Activated naive CD4-positive, alpha-beta T cell treated with anti-CD3 and anti-CD28 coated beads, Interleukin-2, amount 50 U/mL, for 72 hours (primary cell): ENCODE measurements around the gene KIF17. TPM values are rescaled to one million over a fixed set of nuclear protein-coding genes. Genes with fewer than 3 reads are reported as not detected.

Source experiments
- ATAC-seq, 2 donors: fragments of 150-1000 bp; cut with Tn5 transposase; 2 replicates each; pipeline ENCODE4 v1.10.0; 2021; ENCODE audit warnings: mild to moderate bottlenecking in 2 of 2, moderate library complexity in 2 of 2
- DNase-seq, 2 donors: peaks; one replicate each; pipeline ENCODE4 v3.0.0; 2021 to 2022; ENCODE audit warnings: low spot score in 2 of 2
- H3K27ac Mint-ChIP-seq, 2 donors: one replicate each; pipeline ENCODE4 v1.8.0; 2022; ENCODE audit warnings: mild to moderate bottlenecking in 2 of 2, mixed read lengths in 2 of 2
- H3K36me3 Mint-ChIP-seq, 2 donors: one replicate each; pipeline ENCODE4 v1.8.0; 2022; ENCODE audit warnings: mixed read lengths in 2 of 2
- H3K9me3 Mint-ChIP-seq, 2 donors: one replicate each; pipeline ENCODE4 v1.8.0; 2022; ENCODE audit warnings: mixed read lengths in 2 of 2
- total RNA-seq, 2 donors: library from RNA; stranded (reverse); gene quantifications; one replicate each; pipeline ENCODE4 v1.2.3, GENCODE V29; 2022

Gene KIF17
- total RNA-seq, 2 donors from 2014 or later = 0.18 to 1.0 TPM

- ATAC-seq (no peak), DNase-seq (no peak)
- no peaks in the 10 kb centered on the region for H3K9me3 Mint-ChIP-seq
- no peaks in the 10 kb centered on the region for H3K36me3 Mint-ChIP-seq
- no peak overlapping the region for H3K27ac Mint-ChIP-seq
Measured at GRCh38 chr1:20703124-20703756, 14.6 kb downstream of the KIF17 start.

GRCh38 chr1:20702416-20702815, 15.4 kb downstream of the KIF17 start:
- Mint-ChIP-seq H3K36me3 (no peaks in the 10 kb centered on the region), H3K9me3 (no peaks in the 10 kb centered on the region), H3K27ac (no peak overlapping the region)
- DNase-seq (no peak), ATAC-seq (no peak)

- no peaks in the 10 kb centered on the region for H3K9me3 Mint-ChIP-seq
- ATAC-seq (no peak), DNase-seq (no peak)
- no peak overlapping the region for H3K27ac Mint-ChIP-seq
- no peaks in the 10 kb centered on the region for H3K36me3 Mint-ChIP-seq
Measured at GRCh38 chr1:20701847-20702246, 16.0 kb downstream of the KIF17 start.

- DNase-seq = no peak
- Mint-ChIP-seq H3K27ac (no peak overlapping the region), H3K9me3 (no peaks in the 10 kb centered on the region), H3K36me3 (no peaks in the 10 kb centered on the region)
- no peak for ATAC-seq
Measured at GRCh38 chr1:20701446-20701845, 16.4 kb downstream of the KIF17 start.

- Mint-ChIP-seq H3K9me3 (no peaks in the 10 kb centered on the region), H3K27ac (no peak overlapping the region), H3K36me3 (no peaks in the 10 kb centered on the region)
- DNase-seq (no peak), ATAC-seq (no peak)
Measured at GRCh38 chr1:20700636-20701215, 17.1 kb downstream of the KIF17 start.

GRCh38 chr1:20699558-20699957, 18.2 kb downstream of the KIF17 start:
- Mint-ChIP-seq H3K36me3 (no peaks in the 10 kb centered on the region), H3K9me3 (no peaks in the 10 kb centered on the region), H3K27ac (no peak overlapping the region)
- ATAC-seq (no peak), DNase-seq (no peak)

GRCh38 chr1:20698195-20698910, 19.5 kb downstream of the KIF17 start:
- Mint-ChIP-seq H3K27ac (no peak overlapping the region), H3K36me3 (no peaks in the 10 kb centered on the region), H3K9me3 (no peaks in the 10 kb centered on the region)
- ATAC-seq (no peak), DNase-seq (no peak)

- H3K9me3 Mint-ChIP-seq = no peaks in the 10 kb centered on the region
- ATAC-seq (no peak), DNase-seq (no peak)
- H3K36me3 Mint-ChIP-seq = no peaks in the 10 kb centered on the region
- no peak overlapping the region for H3K27ac Mint-ChIP-seq
Measured at GRCh38 chr1:20697563-20697962, 20.2 kb downstream of the KIF17 start.

GRCh38 chr1:20696397-20697333, 21.1 kb downstream of the KIF17 start:
- ATAC-seq (peak; percentile 91 to 93), DNase-seq (peak; percentile 70 to 76)
- Mint-ChIP-seq H3K9me3 (no peaks in the 10 kb centered on the region), H3K36me3 (no peaks in the 10 kb centered on the region), H3K27ac (peak overlapping the region; percentile 50 to 84)

- ATAC-seq (no peak), DNase-seq (no peak)
- Mint-ChIP-seq H3K36me3 (no peaks in the 10 kb centered on the region), H3K9me3 (no peaks in the 10 kb centered on the region), H3K27ac (peak overlapping the region; percentile 22 to 32)
Measured at GRCh38 chr1:20695515-20695914, 22.3 kb downstream of the KIF17 start.

- DNase-seq (no peak), ATAC-seq (no peak)
- Mint-ChIP-seq H3K27ac (no peak overlapping the region), H3K36me3 (no peaks in the 10 kb centered on the region), H3K9me3 (no peaks in the 10 kb centered on the region)
Measured at GRCh38 chr1:20693623-20694022, 24.2 kb downstream of the KIF17 start.

GRCh38 chr1:20691872-20692271, 25.9 kb downstream of the KIF17 start:
- ATAC-seq (no peak), DNase-seq (no peak)
- H3K9me3 Mint-ChIP-seq = no peaks in the 10 kb centered on the region
- H3K36me3 Mint-ChIP-seq = no peaks in the 10 kb centered on the region
- no peak overlapping the region for H3K27ac Mint-ChIP-seq

- H3K9me3 Mint-ChIP-seq = no peaks in the 10 kb centered on the region
- H3K27ac Mint-ChIP-seq = no peak overlapping the region
- ATAC-seq (no peak), DNase-seq (no peak)
- H3K36me3 Mint-ChIP-seq = no peaks in the 10 kb centered on the region
Measured at GRCh38 chr1:20689645-20690056, 28.2 kb downstream of the KIF17 start.

GRCh38 chr1:20686883-20687725, 30.7 kb downstream of the KIF17 start:
- Mint-ChIP-seq H3K9me3 (no peaks in the 10 kb centered on the region), H3K36me3 (no peaks in the 10 kb centered on the region), H3K27ac (no peak overlapping the region)
- no peak for ATAC-seq
- no peak for DNase-seq

- DNase-seq (no peak), ATAC-seq (no peak)
- Mint-ChIP-seq H3K36me3 (no peaks in the 10 kb centered on the region), H3K9me3 (no peaks in the 10 kb centered on the region), H3K27ac (no peak overlapping the region)
Measured at GRCh38 chr1:20685741-20686140, 32.1 kb downstream of the KIF17 start.

- DNase-seq (no peak), ATAC-seq (no peak)
- H3K9me3 Mint-ChIP-seq = no peaks in the 10 kb centered on the region
- H3K27ac Mint-ChIP-seq = peak overlapping the region in 1 of 2 donors; percentile 26
- no peaks in the 10 kb centered on the region for H3K36me3 Mint-ChIP-seq
Measured at GRCh38 chr1:20685099-20685662, 32.6 kb downstream of the KIF17 start.
